Activated CD8-positive, alpha-beta T cell treated with anti-CD3 and anti-CD28 coated beads for 36 hours (primary cell): ENCODE measurements around the gene COPS2. TPM values are rescaled to one million over a fixed set of nuclear protein-coding genes. Genes with fewer than 3 reads are reported as not detected.
A peak's percentile ranks its signal among the peaks of the same experiment; 100 is the strongest.

Experiments used
- ATAC-seq: fragments of 200-7000 bp; cut with Tn5 transposase; one replicate; pipeline ENCODE4 v1.10.0; 2021; ENCODE audit warnings: mild to moderate bottlenecking, moderate library complexity
- CTCF ChIA-PET: fragments of 350-600 bp; sonication (Branson Sonifier 250); formaldehyde crosslinking; loops from one replicate; lab custom pipeline; 2021; ENCODE audit warnings: antibody characterized with exemption; lab: Charles Lee
- POLR2A ChIA-PET: fragments of 350-600 bp; sonication (Branson Sonifier 250); formaldehyde crosslinking; loops from one replicate; lab custom pipeline; 2021; ENCODE audit warnings: antibody characterized with exemption; lab: Charles Lee
- DNase-seq: peaks from one replicate; pipeline ENCODE4 v3.0.0-alpha.2; 2020
- H3K27ac Mint-ChIP-seq: one replicate; pipeline ENCODE4 v1.8.0; 2021; ENCODE audit warnings: mild to moderate bottlenecking, mixed read lengths
- H3K27me3 Mint-ChIP-seq: one replicate; pipeline ENCODE4 v1.8.0; 2021; ENCODE audit warnings: mixed read lengths
- H3K36me3 Mint-ChIP-seq: one replicate; pipeline ENCODE4 v1.8.0; 2021; ENCODE audit warnings: low read depth, mixed read lengths
- H3K4me1 Mint-ChIP-seq: one replicate; pipeline ENCODE4 v1.8.0; 2021; ENCODE audit warnings: low read depth, mixed read lengths
- H3K4me3 Mint-ChIP-seq: one replicate; pipeline ENCODE4 v1.8.0; 2021; ENCODE audit warnings: mild to moderate bottlenecking, moderate library complexity, mixed read lengths
- H3K9me3 Mint-ChIP-seq: one replicate; pipeline ENCODE4 v1.8.0; 2021; ENCODE audit warnings: mixed read lengths
- intact Hi-C: fragments of 100-400 bp; cut with micrococcal nuclease; formaldehyde crosslinking; loops from one replicate; pipeline ENCODE4 v1.10.0; 2022
- total RNA-seq, 2 experiments: library from RNA; stranded (reverse); gene quantifications; one replicate each; pipeline ENCODE4 v1.2.3, GENCODE V29; 2021
- TF ChIP-seq, protein P1 (sequence below): fragments of 200-600 bp; IDR thresholded peaks from one replicate; pipeline ENCODE4 v1.8.0; 2022; ENCODE audit warnings: antibody characterized with exemption, mild to moderate bottlenecking

COPS2 gene
- total RNA-seq, 2 experiments from 2014 or later, result 85.0 to 85.8 TPM

DNA sequence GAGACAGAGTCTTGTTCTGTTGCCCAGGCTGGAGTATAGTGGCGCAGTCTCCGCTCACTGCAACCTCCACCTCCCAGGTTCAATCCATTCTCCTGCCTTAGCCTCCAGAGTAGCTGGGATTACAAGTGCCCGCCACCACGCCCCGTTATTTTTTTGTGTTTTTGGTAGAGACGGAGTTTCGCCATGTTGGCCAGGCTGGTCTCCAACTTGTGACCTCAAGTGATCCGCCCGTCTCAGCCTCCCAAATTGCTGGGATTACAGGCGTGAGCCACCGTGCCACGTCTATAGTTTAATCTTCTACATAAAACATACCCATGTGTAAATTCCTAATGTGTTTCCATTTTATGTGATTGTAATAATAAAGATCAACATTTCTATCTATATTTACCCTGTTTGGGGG lies 16.4 kb upstream of the COPS2 start:
- Mint-ChIP-seq H3K4me1 (peaks cover 34% of the 10 kb centered on the region), H3K27ac (no peak overlapping the region), H3K36me3 (peaks cover 2% of the 10 kb centered on the region), H3K9me3 (no peaks in the 10 kb centered on the region), H3K27me3 (no peaks in the 10 kb centered on the region), H3K4me3 (peak overlapping the region; percentile 89)
- DNase-seq (no peak), ATAC-seq (no peak)
- CTCF ChIA-PET, result no interaction called here
- TF ChIP-seq, protein P1, sequence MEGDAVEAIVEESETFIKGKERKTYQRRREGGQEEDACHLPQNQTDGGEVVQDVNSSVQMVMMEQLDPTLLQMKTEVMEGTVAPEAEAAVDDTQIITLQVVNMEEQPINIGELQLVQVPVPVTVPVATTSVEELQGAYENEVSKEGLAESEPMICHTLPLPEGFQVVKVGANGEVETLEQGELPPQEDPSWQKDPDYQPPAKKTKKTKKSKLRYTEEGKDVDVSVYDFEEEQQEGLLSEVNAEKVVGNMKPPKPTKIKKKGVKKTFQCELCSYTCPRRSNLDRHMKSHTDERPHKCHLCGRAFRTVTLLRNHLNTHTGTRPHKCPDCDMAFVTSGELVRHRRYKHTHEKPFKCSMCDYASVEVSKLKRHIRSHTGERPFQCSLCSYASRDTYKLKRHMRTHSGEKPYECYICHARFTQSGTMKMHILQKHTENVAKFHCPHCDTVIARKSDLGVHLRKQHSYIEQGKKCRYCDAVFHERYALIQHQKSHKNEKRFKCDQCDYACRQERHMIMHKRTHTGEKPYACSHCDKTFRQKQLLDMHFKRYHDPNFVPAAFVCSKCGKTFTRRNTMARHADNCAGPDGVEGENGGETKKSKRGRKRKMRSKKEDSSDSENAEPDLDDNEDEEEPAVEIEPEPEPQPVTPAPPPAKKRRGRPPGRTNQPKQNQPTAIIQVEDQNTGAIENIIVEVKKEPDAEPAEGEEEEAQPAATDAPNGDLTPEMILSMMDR, result no peak
- POLR2A ChIA-PET, result interaction anchor here (3.1 kb wide), 1 partner anchor 17 kb away, joined by 18 read pairs; the partner anchor contains the start of gene COPS2
- intact Hi-C loops, result no loop called here

DNA sequence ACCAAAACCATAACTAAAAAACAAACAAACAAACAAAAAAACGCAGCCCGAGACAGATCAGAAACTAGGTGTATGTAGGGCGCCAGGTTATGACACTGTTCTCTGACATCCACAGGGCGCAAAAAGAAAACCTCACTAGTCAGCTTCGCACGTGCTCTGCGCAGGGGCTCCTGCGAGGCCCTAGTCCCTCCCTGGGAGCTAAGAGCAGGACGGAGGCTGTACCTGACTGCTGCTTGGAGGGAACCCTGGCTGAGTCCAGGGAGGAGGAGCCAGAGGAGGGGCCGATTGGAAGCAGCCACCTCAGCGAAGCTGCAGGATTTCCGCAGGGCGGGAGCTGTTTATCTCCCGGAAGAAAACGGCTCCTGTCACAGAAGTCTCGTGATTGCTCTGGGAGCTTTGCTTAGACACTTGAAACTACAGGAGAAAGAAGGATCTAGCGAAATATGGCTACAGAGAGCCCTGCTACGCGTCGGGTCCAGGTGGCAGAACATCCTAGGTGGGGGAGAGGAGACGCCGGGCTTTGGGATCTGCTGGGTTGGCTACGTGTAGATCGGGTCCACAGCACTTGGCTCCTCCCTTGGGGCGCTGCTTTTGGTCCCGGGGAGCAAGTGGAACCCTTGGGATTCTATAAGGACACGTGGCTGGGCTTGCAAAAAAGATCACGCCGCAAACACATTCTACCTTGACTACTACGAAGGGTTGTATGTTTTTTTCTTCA lies 14.6 kb upstream of the COPS2 start, which contains the start of gene GALK2:
GALK2 (plus strand) TSS at position 368 of the 718 bp plus-strand sequence; CDS start at position 444, 76 bp downstream.
- TF ChIP-seq, protein P1, result no peak
- DNase-seq (peak; percentile 85), ATAC-seq (peak; percentile 99)
- H3K27ac Mint-ChIP-seq, result peak within 1 kb of the TSS; percentile 96
- peaks cover 27% of the 10 kb centered on the region for H3K4me1 Mint-ChIP-seq
- H3K9me3 Mint-ChIP-seq, result no peaks in the 10 kb centered on the region
- intact Hi-C loops, result no loop called here
- peaks cover 3% of the 10 kb centered on the region for H3K36me3 Mint-ChIP-seq
- H3K27me3 Mint-ChIP-seq, result no peaks in the 10 kb centered on the region
- H3K4me3 Mint-ChIP-seq, result peak within 1 kb of the TSS; percentile 89
- CTCF ChIA-PET, result interaction anchor here (1.1 to 1.2 kb wide), 2 partner anchors 15 to 23 kb away, joined by 3 to 6 read pairs; partner anchors contain the start of gene COPS2
- POLR2A ChIA-PET, result interaction anchor here (0.6 to 3.1 kb wide), 6 partner anchors 8 to 106 kb away, joined by 3 to 18 read pairs (median 4); partner anchors contain the start of gene COPS2

DNA sequence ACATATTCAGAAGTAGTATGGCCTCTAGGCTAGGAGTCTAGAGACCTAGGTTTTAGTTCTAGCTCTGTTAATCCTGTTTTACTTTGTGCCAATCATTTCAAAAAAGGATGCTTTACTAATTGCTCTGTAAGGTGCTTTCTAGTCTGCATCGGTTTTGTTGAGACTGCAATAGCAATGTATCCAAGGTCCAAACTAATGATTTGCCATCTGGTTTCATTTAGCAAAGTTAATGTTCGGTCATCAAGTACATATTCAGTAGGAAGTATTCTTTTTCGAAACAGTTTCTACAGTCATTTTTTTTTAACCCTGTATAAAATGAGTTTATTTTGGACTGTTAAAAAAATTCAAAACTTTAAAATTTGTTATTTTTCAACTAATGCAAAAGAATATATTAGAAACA lies 12.6 kb upstream of the COPS2 start:
- Mint-ChIP-seq H3K27me3 (no peaks in the 10 kb centered on the region), H3K4me3 (no peak overlapping the region), H3K36me3 (peaks cover 3% of the 10 kb centered on the region), H3K4me1 (peaks cover 22% of the 10 kb centered on the region), H3K27ac (no peak overlapping the region), H3K9me3 (no peaks in the 10 kb centered on the region)
- ChIA-PET CTCF (no interaction called here), POLR2A (no interaction called here)
- TF ChIP-seq, protein P1, result no peak
- no peak for DNase-seq
- no peak for ATAC-seq
- intact Hi-C loops, result no loop called here

DNA sequence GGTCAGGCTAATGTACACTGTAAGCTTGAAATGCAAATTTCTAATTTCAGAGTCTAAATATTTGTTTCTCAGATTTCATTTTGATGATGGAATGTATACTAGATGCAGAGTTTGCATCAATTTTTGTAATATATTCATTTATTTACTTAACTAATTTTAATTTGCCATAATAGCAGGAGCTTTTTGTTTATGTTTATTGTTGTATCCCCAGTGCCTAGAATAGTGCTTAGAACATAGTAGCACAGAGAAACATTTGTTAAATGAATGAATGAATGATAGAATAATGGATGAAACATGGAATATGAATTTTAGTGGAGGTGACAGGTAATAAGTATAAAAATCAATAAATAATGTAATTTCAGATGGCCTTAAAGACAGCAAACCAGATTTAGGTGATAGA lies 9.5 kb upstream of the COPS2 start:
- Mint-ChIP-seq H3K36me3 (peaks cover 8% of the 10 kb centered on the region), H3K4me1 (peaks cover 7% of the 10 kb centered on the region), H3K27ac (no peak overlapping the region), H3K4me3 (no peak overlapping the region), H3K9me3 (no peaks in the 10 kb centered on the region), H3K27me3 (no peaks in the 10 kb centered on the region)
- DNase-seq, result no peak
- ChIA-PET CTCF (interaction anchor here (0.7 kb wide), 1 partner anchor 1411 kb away, joined by 3 read pairs; no protein-coding TSS in a partner anchor), POLR2A (interaction anchor here (1.6 kb wide), 1 partner anchor 9 kb away, joined by 3 read pairs; the partner anchor contains the start of gene COPS2)
- TF ChIP-seq, protein P1, result no peak
- ATAC-seq, result no peak
- intact Hi-C loops, result no loop called here

DNA sequence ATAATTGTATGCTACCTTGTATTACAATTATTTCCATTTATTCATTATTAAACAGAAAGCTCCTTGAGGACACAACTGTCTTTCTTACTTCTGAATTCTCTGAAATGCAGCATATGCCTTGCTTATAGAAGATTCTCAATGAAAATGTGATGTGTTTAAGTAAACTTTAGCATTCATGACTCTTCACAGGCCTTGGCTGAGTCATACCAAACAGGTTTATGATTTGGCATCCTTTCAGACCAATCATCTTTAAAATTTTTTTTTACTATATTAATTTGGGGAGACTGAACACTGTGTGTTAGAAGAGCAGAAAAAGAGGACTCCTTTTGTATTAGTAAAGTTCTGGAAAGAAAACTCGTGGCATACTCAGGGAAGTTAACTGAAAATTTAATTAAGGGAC lies 8.3 kb upstream of the COPS2 start:
- POLR2A ChIA-PET, result no interaction called here
- CTCF ChIA-PET, result no interaction called here
- no peak for ATAC-seq
- Mint-ChIP-seq H3K9me3 (no peaks in the 10 kb centered on the region), H3K4me3 (no peak overlapping the region), H3K27me3 (no peaks in the 10 kb centered on the region), H3K36me3 (peaks cover 8% of the 10 kb centered on the region), H3K4me1 (no peaks in the 10 kb centered on the region), H3K27ac (no peak overlapping the region)
- TF ChIP-seq, protein P1, result no peak
- intact Hi-C loops, result no loop called here
- no peak for DNase-seq
